K562 (cell line): ENCODE results near the gene CHTOP. TPM values are rescaled to one million over a fixed set of nuclear protein-coding genes. Genes with fewer than 3 reads are reported as not detected.

ENCODE experiments used
- CC2D1A ChIP-seq: fragments of 450-650 bp; IDR thresholded peaks from 2 replicates; pipeline ENCODE4 v1.6.1; 2017; ENCODE audit warnings: mild to moderate bottlenecking
- CHAMP1 ChIP-seq: fragments of 450-650 bp; IDR thresholded peaks from 2 replicates; pipeline ENCODE4 v1.6.1; 2016; ENCODE audit warnings: mild to moderate bottlenecking
- COPS2 ChIP-seq: fragments of 450-650 bp; conservative IDR thresholded peaks from 2 replicates; pipeline ENCODE4 v1.6.1; 2016; ENCODE audit warnings: mild to moderate bottlenecking, moderate library complexity
- FOXJ3 ChIP-seq: sonication (generic); formaldehyde crosslinking; IDR thresholded peaks from 2 replicates; pipeline ENCODE4 v1.4.0; 2020; ENCODE audit warnings: mild to moderate bottlenecking, missing genetic modification reagents
- HDAC2 ChIP-seq: fragments of 450-650 bp; IDR thresholded peaks from 2 replicates; pipeline ENCODE4 v1.6.1; 2016; ENCODE audit warnings: mild to moderate bottlenecking
- HDGF ChIP-seq: fragments of 450-650 bp; IDR thresholded peaks from 2 replicates; pipeline ENCODE4 v1.6.1; 2016
- HMGN3 ChIP-seq: IDR thresholded peaks from 2 replicates; pipeline ENCODE4 v1.6.1; 2011; ENCODE audit warnings: borderline replicate concordance, low read depth, mild to moderate bottlenecking, mixed read lengths, low read length; ENCODE audit not compliant: insufficient read length; ENCODE audit errors: extremely low read depth
- NELFE ChIP-seq: IDR thresholded peaks from 2 replicates; pipeline ENCODE4 v1.6.1; 2011; ENCODE audit warnings: mild to moderate bottlenecking; ENCODE audit not compliant: insufficient read depth, insufficient read length
- NR4A1 ChIP-seq, 2 experiments: fragments of 250-450 bp in 1 of 2; fragments of 450-650 bp in 1 of 2; sonication (Bioruptor Pico) in 1 of 2; IDR thresholded peaks; 2 replicates each; pipeline versions ENCODE4 v1.4.0 to v1.6.1; 2016 to 2020; ENCODE audit warnings: mild to moderate bottlenecking in 2 of 2, missing compliant biosample characterization in 1 of 2, missing genetic modification characterization in 1 of 2, moderate library complexity in 1 of 2
- POU5F1 ChIP-seq: fragments of 150-350 bp; IDR thresholded peaks from 2 replicates; pipeline ENCODE4 v1.6.1; 2014; ENCODE audit warnings: borderline replicate concordance, low read length, low read depth, mild to moderate bottlenecking; ENCODE audit not compliant: partially characterized antibody
- RNF219 ChIP-seq: fragments of 250-450 bp; sonication (Bioruptor Pico); IDR thresholded peaks from 2 replicates; pipeline ENCODE4 v1.5.0; 2022; ENCODE audit warnings: mild to moderate bottlenecking
- TEAD4 ChIP-seq, 2 experiments: sonication (generic) in 1 of 2; formaldehyde crosslinking in 1 of 2; IDR thresholded peaks; 2 replicates each; pipeline versions ENCODE4 v1.6.1 to v1.8.0; 2012 to 2022; ENCODE audit warnings: borderline replicate concordance in 1 of 2, inconsistent platforms in 1 of 2, low read length in 1 of 2, mild to moderate bottlenecking in 1 of 2, missing genetic modification reagents in 1 of 2
- THAP12 ChIP-seq: fragments of 250-450 bp; sonication (Bioruptor Pico); IDR thresholded peaks from 2 replicates; pipeline ENCODE4 v1.9.0; 2021; ENCODE audit warnings: mild to moderate bottlenecking, inconsistent platforms
- TOE1 ChIP-seq, 2 experiments: fragments of 450-650 bp in 1 of 2; sonication (generic) in 1 of 2; formaldehyde crosslinking in 1 of 2; IDR thresholded peaks; 2 replicates each; pipeline versions ENCODE4 v1.7.1 to v1.8.0; 2016 to 2022; ENCODE audit warnings: borderline replicate concordance in 2 of 2, mild to moderate bottlenecking in 2 of 2, antibody characterized with exemption in 1 of 2, inconsistent platforms in 1 of 2, low read depth in 1 of 2, missing genetic modification reagents in 1 of 2, moderate library complexity in 1 of 2
- XRCC5 ChIP-seq: fragments of 200-400 bp; formaldehyde crosslinking; IDR thresholded peaks from 2 replicates; pipeline ENCODE4 v1.6.1; 2017; ENCODE audit warnings: low read depth, mild to moderate bottlenecking, low read length
- ZNF277 ChIP-seq: fragments of 250-450 bp; sonication (Bioruptor Pico); IDR thresholded peaks from 2 replicates; pipeline ENCODE4 v1.8.0; 2022; ENCODE audit warnings: inconsistent platforms, mild to moderate bottlenecking, moderate library complexity, borderline replicate concordance
- ZNF282 ChIP-seq: sonication (generic); formaldehyde crosslinking; IDR thresholded peaks from 2 replicates; pipeline ENCODE4 v1.8.1; 2023; ENCODE audit warnings: missing genetic modification reagents
- ZNF780A ChIP-seq: fragments of 250-450 bp; sonication (Bioruptor Pico); IDR thresholded peaks from 2 replicates; pipeline ENCODE4 v1.5.0; 2021; ENCODE audit warnings: mild to moderate bottlenecking
- polyA plus RNA-seq, 8 experiments: library from polyadenylated mRNA; depleted of rRNA in 4 of 8; stranded (reverse) in 5 of 8; unstranded in 3 of 8; fragments of >200 nt; fragmentation: Nextera tagmentation in 2 of 8; fragmentation: Illumina TruSeq in 1 of 8; extraction: Ambion mirVana in 2 of 8; extraction: Trizol in 1 of 8; gene quantifications; 2 replicates each; pipeline versions ENCODE4 v1.2.1 to v1.2.3, GENCODE V29; 2011 to 2014; ENCODE audit warnings: inconsistent platforms in 1 of 8, missing spikeins in 1 of 8
- total RNA-seq, 7 experiments: library from RNA; depleted of rRNA in 6 of 7; stranded (reverse); fragments of >200 nt in 6 of 7; fragmentation: Illumina TruSeq in 2 of 7; extraction: Trizol in 2 of 7; gene quantifications; 2 replicates each; pipeline versions ENCODE4 v1.2.1 to v1.2.3, GENCODE V29; 2011 to 2021; ENCODE audit warnings: low replicate concordance in 1 of 7

The CHTOP gene
- total and polyA plus RNA-seq, 9 of the 15 experiments (the other 6 are each of a cell fraction or from before 2014, with no cell fraction given), result 10.2 to 91.8 (median 60.8) TPM

GRCh38 chr1:153658400-153659174 lies 24.7 kb downstream of the CHTOP start, which contains the start of gene SNAPIN (continued):
- TF ChIP-seq RNF219 (CRISPR knock-in tag) (no peak), ZNF282 (no peak), ZNF780A (CRISPR knock-in tag) (no peak), HDGF (no peak), TEAD4 (IDR thresholded peaks at IDR 0.05; ENCODE audit: low read length) (no peak), TEAD4 (CRISPR knock-in tag; IDR thresholded peaks at IDR 0.05; ENCODE audit: borderline replicate concordance) (no peak), NR4A1 (CRISPR knock-in tag; IDR thresholded peaks at IDR 0.05) (no peak), NR4A1 (tag; IDR thresholded peaks at IDR 0.05) (peak; percentile 51; the same call in 1 of the 2 replicates), HMGN3 (peak; percentile 58), THAP12 (CRISPR knock-in tag) (no peak), TOE1 (IDR thresholded peaks at IDR 0.05; ENCODE audit: borderline replicate concordance) (peak; percentile 69; the same call in 1 of the 2 replicates), TOE1 (CRISPR knock-in tag; IDR thresholded peaks at IDR 0.05; ENCODE audit: borderline replicate concordance, low read depth) (no peak), POU5F1 (no peak), ZNF277 (CRISPR knock-in tag) (no peak), CHAMP1 (no peak), XRCC5 (peak; percentile 66; the same call in 1 of the 2 replicates), FOXJ3 (CRISPR knock-in tag) (no peak), HDAC2 (no peak), COPS2 (no peak), CC2D1A (no peak), NELFE (no peak)
